HPDE6-E6E7 (cell line): Measurements from ENCODE around the gene BRAT1.
"Not testable (repeated sequence)": the region's sequence is repeated elsewhere in the genome, so short reads cannot be mapped to it uniquely, and the experiment has no call there.

ENCODE experiments used
- DNase-seq: peaks from one replicate; pipeline ENCODE4 v3.0.0; 2011; ENCODE audit warnings: missing footprints; ENCODE audit errors: extremely low spot score

The BRAT1 gene

DNA sequence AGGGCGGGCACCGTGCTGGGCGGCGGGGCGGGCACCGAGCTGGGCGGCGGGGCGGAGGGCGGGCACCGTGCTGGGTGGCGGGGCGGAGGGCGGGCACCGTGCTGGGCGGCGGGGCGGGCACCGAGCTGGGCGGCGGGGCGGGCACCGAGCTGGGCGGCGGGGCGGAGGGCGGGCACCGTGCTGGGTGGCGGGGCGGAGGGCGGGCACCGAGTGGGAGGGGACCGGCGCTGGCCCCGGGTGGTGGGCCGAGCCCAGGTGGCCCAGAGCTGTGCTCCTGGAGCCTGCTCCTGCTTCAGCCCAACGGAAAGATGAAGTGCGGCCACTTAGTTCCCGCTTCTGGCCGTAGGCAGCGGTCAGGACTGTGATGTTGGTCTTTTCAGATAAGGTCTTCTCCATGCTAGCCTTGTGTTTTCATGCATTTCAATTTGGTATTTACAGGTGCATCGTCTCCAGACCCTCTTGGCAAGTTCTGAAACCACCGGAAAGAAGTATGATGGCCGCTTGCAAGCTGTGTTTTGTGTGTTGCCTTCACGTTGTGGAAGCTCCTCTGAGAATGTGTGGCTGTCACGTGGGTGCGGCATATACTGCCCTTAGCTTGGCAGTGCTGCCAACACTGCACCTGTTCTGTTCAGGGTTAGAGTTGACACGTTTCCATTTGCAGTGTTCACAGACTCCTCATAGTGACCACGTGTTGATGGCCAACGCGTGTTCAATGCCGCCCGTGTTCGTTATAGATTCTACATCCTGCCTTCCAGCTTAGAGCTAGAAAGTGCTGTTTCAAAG, 28.7 kb upstream of the BRAT1 start:
- DNase-seq: no peak

DNA sequence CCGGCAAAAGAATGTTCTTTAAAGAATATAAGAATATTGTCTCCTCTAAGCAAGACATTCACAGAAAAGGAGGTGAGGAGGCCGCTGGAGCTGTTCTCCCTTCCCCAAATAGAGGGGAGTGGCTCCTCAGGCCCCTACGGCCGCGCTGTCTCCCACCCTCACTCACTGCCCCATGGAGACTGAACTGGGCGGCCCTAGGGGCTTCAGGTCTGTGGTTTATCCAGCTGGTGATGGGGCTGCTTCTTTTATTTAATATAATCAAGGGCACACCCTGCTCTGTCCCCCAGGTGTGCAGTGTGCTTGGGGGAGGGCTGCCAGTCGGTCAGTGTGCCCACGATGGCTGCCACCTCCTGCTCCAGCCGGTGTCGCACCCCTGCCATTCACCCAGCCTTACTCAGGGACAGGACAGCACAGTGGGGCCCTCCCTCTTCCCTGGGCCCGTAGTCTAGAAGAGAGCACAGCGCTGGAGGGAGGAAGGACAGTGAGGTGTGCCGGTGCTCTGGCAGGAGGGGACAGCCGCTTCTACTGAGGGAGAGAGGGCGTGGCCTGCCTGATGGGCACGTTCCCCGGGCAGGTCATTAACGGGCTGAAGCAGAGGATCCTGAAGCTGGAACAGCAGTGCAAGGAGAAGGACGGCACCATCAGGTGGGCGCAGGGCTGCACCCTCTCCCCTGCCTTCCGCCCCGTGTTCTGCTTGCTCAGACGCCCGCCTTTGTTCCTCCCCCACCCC, 26.8 kb upstream of the BRAT1 start:
- no peak for DNase-seq

DNA sequence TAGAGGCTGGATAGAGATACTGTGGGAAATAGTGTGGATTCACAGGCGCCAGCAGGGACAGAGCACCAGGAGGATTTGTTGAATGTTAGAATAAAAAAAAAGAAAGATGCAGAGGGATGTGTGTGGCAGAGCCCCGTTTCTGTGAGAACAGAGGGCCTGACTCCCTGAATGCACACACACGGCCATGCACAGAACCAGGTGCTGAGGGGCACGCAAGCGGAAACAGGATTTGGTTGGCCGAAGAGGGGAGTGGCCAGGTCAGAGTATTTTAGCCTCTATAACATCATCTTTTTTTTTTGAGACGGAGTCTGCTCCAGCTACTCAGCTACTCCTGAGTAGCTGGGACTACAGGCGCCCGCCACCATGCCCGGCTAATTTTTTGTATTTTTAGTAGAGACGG, 25.3 kb upstream of the BRAT1 start:
- no peak for DNase-seq

DNA sequence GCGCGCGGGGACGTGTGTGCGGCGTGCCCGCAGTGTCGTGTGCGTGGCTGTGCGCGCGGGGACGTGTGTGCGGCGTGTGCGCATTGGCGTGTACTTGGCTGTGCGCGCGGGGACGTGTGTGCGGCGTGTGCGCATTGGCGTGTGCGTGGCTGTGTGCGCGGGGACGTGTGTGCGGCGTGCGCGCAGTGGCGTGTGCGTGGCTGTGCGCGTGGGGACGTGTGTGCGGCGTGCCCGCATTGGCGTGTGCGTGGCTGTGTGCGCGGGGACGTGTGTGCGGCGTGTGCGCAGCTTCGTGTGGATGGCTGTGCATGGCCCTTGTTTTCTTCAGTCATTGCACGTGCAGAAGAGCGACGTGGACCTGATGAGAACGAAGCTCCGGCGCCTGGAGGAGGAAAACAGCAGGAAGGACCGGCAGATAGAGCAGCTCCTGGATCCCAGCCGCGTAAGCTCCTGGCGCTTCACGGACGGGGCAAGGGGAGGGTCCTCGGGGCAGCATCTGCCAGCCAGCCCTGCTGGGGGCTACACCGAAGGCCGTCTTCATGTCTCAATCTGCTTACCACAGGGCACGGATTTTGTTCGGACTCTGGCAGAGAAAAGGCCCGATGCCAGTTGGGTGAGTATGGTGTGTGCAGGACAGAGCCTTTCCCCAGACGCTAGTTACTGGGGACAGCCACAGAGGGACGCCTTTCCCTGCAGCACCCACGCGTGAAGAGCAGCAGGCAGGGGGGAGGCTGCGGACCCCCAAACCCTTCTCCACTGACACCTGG, 22.8 kb upstream of the BRAT1 start:
- no peak for DNase-seq

DNA sequence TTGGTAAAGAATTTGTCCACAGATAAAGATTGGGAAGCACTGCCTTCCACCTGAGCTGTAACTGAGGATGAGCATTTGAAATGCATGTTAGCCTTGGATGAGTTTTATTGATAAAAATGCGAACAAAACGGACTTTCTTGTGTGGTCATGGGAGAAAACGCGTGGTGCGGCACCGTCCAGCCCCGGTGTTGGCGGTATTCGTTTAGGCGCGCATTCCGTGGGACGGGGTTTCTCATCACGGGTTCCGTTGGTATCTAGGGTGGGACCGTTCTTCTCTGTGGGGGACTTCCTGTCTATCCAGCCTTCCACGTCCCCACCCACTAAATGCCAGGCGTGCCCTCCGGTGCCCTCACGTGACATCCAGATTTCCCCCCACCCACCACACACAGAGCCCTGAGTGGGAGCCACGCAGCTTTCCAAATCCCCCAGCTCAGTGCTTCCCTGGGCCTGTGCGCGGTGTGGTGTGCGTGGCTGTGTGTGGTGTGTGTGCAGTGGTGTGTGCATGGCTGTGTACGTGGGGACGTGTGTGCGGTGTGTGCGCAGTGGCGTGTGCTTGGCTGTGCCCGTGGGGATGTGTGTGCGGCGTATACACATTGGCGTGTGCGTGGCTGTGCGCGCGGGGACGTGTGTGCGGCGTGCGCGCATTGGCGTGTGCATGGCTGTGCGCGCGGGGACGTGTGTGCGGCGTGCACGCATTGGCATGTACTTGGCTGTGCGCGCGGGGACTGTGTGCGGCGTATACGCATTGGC, 21.6 kb upstream of the BRAT1 start:
- no peak for DNase-seq

DNA sequence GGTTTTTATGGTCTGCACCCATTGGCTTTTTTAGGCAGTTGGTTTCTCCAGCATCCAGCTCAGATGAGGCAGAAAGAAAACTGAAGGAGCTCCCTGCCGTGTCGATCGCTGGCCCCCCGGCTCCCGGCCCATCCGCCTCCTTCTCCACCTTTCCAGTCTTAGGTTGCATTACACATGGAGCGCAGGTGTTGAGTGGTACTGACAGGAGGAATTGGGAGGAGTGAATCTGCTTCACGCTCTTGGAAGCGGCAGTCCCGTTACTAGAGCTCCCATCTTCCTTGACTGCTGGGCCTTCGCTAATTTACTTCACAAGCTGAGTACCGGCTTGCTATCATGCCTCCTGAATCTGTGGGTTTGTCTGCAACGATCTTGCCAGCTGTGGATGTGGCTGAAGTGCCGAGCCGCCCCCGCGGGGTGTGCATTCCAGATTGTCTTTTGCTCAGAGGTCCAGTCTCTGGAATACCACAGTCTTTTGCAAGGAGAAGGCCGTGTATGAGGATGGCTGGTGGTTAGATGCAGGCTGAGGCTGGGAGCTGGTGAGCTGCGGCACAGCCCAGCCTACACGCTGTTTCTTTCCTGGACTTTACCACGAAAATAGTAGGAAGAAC, 20.5 kb upstream of the BRAT1 start:
- DNase-seq: no peak

DNA sequence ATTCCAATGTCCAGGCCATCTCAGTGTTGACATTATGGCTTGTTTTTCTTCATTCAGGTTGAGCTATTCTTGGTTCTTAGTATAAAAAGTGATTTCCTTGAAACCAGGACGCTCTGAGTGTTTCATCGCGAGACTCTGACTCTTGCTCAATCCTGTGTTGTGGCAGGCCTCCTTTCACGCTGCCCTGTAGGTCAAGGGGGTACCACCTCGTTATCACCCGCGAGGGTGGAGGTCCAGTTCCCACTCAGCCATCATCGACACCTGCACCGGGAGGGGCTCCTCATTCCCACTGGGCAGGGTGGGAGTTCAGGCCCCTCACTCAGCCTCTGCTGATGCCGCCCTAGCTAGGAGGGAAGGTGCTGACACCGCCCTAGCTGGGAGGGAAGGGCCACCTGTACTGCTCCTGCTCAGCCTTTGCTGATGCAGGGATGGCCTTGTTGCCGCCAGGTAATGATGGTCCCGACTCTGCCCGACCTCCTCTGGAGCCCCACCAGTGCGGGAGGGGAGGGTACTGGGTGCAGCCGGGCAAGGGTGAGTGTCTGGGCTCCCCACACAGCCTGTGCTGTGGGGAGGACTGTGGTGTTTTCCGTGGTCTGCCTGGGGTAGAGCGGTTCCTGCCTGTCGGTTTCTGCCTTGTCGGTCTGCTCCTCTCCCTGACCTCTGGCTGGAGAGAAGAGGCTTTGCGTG, 19.9 kb upstream of the BRAT1 start:
- DNase-seq: no peak

DNA sequence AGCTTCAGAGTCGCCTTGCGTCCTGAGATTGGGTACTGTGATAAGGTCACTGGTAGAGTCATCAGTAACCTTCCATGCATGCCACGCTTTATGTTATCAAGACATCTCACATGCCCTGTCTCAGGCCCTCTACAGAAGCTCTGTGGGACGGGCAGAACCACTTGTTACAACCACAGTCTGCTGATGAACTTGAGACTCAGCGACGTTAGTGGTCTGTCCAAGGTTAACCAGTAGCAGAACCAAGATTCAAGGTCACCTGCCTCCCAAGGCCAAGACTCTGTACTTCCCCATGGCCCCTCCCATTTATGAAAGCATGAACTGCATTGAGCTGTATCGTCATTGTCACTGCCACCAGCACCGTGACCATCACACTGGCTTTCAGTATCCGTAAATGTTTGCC, 18.4 kb upstream of the BRAT1 start:
- no peak for DNase-seq

DNA sequence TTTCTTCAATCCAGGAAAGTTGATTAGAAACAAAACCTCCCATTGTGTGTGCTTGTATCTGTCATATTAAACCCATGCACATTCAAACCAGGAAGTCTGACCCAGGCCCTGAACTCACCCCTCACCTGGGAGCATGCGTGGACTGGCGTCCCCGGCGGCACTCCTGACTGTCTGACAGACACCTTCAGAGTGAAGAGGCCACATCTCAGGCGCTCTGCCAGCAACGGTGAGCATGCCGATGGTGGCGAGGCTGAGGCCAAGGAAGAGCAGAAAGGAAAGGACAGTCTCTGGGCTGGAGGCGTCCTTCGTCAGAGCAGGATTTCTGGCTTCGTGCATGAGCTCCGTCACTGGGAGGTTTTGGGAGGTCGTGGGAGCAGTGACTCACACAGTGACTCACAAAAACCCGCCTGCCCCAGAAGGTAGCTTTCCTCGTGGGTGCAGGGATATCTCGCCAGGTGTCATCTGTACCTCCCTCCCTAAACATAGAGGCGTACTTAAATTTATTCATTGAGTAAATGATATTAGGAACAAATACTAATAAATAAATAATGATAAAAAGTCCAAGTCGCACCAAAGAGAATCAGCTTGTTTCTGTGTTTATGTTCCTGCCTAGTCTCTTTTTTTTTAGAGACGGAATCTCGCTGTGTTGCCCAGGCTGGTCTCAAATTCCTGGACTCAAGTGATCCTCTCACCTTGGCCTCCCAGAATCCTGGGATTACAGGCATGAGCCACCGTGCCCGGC, 16.9 kb upstream of the BRAT1 start:
- DNase-seq: peak; percentile 75

DNA sequence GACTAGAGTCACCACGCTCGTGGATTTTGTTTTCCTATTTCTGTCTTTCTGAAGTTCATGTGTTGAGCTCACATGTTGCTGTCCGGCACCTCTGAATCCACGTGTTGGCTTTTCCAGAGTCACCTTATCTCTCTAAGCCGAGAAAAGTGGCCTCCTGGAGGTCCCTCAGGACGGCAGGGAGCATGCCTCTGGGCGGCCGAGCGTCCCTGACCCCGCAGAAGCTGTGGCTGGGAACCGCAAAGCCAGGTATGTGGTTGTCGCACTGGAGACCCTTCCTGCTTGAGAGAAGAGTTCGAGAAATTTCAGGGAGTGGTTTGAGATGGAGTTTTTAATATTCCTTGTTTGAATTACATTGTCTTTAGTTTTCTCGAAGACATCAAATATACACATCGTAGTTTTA, 16.1 kb upstream of the BRAT1 start:
- no peak for DNase-seq

DNA sequence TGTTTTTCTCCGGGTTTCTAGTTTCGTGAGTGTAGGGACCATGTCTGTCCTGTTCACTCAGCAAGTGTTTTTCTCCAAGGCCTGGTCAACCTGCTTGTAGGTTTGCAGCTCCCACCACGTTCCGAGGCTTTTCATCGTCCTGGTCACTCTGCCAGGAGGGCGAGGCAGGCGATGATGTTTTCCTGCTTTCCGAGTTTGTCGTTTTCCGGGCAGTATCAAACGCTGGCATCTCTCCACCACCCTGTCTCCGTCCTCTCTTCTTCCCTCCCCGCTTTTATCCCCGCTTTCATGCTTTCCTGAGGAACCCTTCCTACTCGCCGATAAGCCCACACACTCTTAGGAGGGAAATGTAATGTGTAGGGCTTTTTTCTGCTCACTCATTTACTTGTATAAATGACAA, 14.7 kb upstream of the BRAT1 start:
- no peak for DNase-seq

DNA sequence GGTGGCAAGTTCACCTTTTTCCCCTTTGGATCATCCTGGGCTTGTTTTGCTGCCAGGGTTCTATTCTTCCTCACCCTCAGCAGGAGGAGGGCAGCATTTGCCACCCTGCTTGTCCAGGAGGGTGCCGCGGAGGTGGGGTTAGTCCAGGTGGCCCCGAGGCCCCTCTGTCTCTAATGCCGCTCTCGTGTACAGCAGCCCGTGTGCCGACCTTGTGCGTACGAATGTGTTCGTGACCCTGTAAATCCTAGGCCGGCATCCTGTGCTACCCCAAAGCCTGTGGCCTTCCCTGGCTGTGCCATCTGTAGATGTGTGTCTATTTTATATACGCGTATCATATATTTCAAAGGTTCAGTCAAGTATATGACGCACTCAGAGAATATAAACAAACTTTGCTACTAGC, 14.1 kb upstream of the BRAT1 start:
- no peak for DNase-seq

DNA sequence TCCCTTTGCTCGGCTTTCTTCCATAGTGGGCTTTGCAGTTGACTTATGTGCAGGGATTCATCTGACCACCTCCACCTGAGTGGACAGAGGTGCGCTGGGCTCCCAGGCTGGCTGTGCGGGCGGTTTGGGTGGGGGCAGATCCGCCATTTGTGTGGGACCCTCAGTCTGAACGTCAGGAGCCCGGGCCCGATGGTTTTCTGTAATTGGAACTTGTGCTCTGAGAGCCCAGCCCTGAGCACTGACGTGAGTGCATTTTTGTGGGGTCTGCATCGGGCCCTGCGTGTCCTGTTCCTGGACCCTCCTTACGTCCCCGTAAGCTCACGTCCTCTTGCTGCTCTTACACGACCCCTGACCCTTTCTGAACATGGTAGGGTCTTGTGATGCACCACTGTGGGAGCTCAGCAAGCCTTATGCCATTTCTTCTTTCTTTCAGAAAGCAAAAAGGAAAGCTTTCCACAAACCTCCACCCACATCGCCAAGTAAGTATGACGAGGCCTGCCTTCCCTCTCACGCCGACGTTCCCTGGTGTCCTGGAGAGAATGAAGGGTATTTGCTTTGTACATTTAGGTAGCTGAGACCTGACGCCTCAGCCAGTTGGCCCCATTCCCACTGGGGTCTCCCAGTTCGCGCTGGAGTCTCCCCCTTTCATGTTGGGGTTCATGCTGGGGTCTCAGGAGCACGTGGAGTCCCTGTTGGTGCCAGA, 13.3 kb upstream of the BRAT1 start:
- DNase-seq: no peak

DNA sequence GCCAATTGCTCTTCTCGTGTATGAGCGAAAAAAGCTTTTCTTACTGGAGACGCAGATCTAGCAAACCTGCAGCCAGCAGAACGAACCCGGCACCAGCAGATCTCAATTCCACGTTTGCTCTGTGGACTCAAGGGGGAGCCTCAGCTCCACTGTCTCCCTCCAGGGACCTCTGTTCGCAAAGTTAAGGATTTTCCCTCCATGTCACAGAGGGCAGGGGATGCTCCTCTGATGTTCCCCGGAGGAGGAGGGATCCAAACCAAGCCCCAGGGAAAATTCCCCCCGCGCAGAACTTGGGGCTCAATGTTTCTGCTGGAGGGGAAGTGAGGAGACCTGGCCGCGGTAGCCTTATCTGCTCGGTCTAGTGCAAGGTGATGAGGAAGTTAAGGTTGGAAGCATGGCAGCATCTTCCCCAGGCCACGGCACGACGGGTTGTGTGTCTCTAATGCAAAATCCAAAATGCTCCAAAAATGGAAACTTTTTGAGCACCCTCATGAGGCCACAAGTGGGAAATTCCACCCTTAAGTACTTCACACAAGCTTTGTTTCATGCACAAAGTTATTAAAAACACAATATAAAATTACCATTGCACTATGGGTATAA, 12.5 kb upstream of the BRAT1 start:
- no peak for DNase-seq

DNA sequence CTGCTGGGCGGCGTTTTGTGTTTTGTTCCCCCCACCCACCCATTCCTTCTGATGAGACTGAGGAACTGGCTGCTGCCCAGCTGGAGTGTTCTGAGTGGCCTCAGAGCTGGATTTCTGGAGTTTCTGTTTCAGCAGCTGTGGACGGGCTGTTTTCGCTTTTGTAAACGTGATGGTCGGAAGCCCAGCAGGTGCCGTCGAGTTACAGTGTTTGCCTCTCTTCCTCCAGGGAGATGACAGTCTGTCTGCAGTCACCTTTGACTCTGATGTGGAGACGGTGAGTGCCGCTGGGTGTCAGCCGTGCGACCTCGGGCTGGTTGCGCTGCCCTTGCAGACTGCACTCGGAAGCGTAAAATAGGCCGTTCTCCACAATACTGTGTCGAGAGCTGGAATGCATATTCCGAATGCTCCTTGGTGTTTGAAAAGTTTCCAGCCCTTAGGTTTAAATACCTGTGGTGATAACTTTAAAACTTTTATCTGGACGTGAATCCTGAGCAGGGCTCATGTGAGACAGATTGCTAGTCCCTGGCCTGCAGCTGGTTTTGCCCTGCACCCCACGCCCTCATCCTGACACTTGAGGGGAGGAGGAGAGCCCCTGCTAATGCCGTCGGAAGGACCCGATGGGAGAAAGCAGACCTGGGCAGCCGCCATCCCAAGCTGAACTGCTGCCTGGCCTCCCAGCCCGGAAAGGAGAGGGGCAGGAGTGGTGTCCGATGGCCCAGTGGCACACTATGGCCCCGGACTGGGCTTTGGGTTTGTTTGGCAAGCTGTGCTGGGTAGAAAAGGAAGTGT, 11.8 kb upstream of the BRAT1 start:
- DNase-seq: no peak

DNA sequence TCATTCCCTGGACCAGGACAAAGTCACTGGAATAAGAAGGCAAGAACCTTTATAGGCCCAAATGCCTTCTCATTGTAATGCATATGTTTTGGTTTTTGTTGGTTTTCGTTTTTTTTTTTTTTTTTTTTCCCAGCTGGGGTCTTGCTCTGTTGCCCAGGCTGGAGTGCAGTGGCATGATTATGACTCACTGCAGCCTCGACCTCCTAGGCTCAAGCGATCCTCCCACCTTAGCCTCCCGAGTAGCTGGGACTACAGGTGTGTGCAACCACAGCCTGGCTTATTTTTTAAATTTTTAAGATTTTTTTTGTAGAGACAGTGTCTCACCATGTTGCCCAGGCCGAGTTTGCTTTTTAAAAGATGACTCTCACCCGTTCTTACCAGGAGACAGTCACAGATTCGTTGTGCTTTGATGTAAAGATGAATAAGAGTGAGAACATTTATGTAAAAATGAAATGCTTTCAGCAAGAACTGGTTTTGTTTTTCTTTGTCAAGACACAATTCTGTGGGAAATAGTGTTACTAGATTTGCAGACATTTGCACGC, 11.1 kb upstream of the BRAT1 start:
- no peak for DNase-seq

DNA sequence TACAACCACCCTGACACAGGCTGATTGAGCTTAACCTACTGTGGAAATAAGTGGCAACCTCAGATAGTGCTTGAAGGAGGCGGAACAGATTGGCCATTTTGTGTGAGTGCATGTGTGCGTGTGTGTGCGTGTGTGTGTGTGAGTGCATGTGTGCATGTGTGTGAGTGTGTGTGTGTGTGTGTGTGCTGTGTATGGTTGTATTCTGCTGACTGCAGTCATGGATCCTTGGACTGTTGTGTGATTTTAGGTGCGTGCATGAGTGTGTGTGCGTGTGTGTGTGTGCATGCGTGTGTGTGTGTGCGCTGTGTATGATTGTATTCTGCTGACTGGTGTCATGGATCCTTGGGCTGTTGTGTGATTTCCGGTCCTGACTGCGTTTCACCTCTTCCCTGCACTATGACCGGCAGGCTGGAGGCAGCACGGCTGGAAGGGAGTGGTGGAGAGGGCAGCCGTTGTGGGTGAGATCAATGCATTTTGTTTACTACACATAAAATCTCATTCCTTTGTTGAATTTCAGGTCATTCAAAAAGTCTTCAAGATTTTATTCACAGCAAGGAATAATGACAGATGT, 9.7 kb upstream of the BRAT1 start:
- no peak for DNase-seq

DNA sequence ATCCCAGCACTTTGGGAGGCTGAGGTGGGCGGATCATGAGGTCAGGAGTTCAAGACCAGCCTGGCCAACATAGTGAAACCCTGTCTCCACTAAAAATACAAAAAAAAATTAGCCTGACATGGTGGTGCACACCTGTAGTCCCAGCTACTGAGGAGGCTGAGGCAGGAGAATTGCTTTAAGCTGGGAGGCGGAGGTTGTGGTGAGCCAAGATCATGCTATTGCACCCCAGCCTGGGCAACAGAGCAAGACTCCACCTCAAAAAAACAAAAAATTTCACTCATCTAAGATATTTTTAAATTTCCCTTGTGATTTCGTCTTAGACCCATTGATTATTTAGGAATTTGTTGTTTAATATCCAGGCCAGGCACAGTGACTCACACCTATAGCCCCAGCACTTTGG, 8.6 kb upstream of the BRAT1 start:
- not testable (repeated sequence) for DNase-seq
